Retina (tissue), 1 donor: ENCODE results near the gene JUND.

ENCODE experiments used
- DNase-seq: peaks from one replicate; pipeline ENCODE4 v3.0.0-alpha.2; 2016

Gene JUND

DNA sequence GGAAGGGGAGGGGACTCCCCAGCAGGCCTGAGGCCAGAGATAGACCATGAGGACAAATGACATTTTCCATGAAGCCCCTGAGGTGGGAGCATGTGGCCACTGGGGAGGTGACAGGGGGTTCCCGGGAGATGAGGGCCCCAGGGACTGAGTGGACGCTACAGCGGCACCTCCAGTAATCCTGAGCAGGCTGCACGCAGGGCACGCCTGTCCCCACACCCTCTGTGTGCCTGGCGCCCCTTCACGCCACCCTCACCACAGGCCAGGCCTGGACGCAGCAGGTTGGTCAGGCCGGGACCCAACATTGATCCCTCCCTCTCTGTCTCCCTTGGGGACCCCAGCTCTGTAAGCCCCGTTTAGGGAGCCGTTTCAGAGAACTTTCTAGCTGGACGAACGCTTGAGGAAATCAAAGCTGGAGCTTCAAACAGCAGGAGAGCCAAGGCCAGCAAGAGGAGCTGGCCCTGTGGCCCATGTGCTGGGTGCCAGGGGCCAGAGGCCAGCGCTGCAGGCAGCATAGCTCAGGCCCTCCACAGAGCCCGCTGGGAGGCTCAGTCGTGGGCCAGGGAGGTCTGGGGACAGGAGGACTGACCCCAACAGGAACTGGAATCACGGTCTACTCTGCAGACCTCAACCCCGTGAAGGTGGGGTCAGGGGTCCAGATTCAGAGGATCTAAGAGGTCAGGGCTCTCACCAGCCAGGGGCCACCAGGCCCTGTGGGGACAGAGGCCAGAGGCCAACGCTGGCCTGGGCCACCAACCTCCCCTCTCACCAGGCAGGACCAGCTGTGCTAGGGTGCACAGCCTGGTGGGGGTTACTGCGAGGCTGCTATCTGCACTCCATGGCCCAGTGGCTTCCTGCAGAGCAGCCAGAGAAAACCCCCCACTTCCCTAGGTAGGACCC lies 26.9 kb upstream of the JUND start:
- DNase-seq, result no peak

GRCh38 chr19:18307271-18307681 lies 25.9 kb upstream of the JUND start:
- no peak for DNase-seq

GRCh38 chr19:18306888-18307260 lies 25.5 kb upstream of the JUND start:
- no peak for DNase-seq

DNA sequence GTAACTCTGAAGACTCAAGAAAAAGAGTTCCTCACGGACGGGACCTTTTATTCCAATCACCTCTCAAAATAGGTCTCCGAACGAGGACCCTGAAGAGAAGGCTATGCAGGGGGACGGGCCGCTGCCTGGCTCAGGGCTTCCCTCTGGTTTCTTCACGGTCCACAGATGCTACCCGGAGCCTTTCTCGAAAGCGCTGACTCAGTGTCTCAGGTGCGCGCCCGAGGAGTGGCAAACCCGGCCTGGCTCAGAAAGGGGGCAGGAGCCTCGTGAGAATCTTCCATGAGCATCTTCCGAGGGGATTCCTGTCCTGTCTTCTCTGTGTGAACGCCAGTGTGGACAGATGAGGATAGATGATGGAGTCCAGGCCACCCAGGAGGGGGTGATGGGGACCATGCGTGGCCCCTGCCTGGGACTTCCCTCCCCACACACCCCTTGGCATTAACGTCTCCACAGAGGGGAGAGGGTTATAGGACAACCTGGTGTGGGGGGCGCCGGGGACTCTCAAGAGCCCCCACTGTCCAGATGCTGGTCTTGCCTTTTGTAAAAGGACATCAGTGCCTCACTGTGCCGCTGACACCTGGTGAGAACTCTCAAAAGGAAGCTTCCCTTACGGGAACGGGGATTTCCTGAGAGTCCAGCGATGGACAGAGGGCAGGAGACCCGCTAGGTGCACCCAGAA lies 24.9 kb upstream of the JUND start:
- no peak for DNase-seq

GRCh38 chr19:18304458-18305310 lies 23.3 kb upstream of the JUND start:
- DNase-seq, result peak; percentile 82

DNA sequence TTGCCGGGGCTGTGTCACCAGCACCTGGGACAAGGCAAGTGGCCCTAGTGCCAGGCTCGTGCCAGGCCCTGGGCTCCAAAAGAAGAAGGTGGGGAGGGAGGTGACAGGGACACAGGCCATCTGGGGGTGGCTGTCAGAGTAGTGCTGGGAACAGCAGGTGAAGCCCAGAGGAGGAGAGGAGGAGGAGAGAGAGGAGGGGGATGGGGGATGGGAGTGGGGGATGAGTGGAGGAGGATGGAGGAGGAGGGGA lies 22.7 kb upstream of the JUND start:
- DNase-seq, result peak; percentile 58

GRCh38 chr19:18301718-18302111 lies 20.3 kb upstream of the JUND start:
- DNase-seq, result no peak

DNA sequence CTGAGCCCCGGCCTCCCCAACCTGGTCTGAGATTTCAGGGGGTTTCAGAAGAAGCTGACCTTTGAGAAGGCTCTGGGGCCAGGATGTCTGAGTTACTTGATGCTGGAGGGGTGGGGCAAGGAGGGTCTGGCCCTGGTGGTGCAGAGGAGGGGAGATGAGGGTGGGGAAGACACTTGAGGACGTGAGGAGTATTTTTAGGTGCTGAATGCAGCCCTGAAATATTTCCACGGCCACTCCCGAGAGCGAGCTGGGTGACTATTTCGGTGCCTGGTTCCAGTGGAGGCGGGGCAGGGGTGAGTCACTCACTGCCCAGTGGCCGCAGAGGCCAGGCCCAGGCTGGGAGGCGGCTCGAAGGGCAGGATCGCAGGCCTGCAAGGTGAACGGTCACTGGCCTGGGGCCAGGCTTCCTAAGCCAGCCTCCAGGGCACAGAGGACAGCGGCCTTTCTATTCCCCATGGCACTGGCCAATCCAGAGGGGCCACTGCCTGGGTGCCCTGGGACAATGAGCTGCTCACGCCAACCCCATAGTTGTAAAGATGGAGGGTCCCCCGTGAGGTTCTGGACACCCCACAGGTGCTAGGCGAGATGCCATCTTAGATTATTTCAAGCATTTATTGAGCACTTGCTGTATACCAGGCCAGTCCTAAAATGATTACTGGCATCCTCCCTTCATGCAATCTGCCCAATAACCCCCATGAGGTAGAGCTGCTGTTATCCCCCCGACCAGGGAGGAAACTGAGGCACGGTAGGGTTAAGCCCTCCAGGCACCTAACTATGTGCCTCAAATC lies 19.7 kb upstream of the JUND start:
- no peak for DNase-seq

DNA sequence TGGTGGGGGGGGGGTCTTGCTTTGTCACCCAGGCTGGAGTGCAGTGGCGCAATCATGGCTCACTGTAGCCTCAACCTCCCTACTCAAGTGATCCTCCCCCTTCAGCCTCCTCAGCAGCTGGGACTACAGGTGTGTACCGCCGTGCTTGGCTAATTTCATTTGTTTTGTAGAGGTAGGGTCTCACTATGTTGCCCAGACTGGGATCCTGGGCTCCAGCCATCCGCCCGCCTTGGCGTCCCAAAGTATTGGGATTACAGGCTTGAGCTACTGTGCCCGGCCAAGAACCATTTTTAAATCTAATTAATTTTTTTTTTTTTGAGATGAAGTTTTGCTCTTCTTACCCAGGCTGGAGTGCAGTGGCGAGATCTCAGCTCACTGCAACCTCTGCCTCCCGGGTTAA lies 18.2 kb upstream of the JUND start:
- DNase-seq, result no peak

DNA sequence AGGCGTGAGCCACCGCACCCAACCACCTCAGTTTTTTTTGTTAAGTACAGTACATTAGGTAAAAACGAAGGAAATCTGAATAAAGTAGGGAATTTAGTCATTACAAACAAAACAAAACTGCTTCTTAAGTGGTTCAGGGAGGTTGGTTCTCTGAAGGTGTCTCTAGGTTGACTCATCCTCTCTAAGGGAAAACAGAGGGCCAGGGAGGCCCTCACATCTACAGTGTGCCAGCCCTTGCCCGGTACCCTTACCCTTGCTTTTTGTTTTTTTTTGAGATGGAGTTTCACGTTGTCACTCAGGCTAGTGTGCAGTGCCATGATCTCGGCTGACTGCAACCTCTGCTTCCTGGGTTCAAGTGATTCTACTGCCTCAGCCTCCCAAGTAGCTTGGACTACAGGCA lies 17.2 kb upstream of the JUND start:
- no peak for DNase-seq

- no peak for DNase-seq
Observed at GRCh38 chr19:18297308-18297707, 15.9 kb upstream of the JUND start.

- no peak for DNase-seq
Observed at GRCh38 chr19:18295034-18295451, 13.6 kb upstream of the JUND start.

DNA sequence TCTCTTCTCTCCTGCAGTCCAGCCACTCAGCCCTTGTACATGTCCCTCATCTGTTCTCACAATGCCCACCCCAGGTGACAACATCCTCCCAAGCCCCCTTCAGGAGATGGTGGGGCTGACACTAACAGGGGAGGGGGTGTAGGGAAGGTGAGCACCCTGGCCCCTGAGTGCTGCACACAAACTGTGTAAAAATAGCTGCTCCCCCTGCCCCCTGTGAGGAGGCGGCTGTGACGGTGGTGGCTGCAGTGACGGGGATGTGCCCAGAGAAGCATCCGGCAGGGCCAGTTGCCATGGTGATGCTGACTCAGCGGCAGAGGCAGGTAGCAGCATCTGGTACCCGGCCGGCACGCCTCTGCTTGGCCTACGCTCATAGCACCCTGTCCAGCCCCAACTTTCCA lies 13.0 kb upstream of the JUND start:
- DNase-seq, result peak; percentile 64

- DNase-seq, result no peak
Observed at GRCh38 chr19:18293642-18294466, 12.4 kb upstream of the JUND start.

GRCh38 chr19:18292810-18293641 lies 11.6 kb upstream of the JUND start:
- DNase-seq, result peak; percentile 69

DNA sequence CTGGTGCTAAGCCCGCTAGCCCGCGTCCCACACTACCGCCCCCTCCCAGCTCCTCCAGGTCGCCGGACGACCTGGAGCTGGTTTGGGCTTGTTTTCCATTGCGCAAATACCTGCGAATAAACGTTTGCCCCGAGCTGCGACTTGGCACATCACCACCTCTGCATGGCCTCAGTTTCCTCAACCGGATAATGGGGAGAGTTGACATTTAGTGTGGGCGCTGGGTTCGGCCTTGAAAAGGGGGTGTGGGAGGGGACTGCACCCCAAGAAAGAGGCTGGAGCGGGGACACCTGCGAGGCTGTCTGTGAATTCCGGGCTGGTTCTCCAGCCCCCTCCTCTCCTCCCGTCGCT lies 11.0 kb upstream of the JUND start:
- DNase-seq, result no peak

DNA sequence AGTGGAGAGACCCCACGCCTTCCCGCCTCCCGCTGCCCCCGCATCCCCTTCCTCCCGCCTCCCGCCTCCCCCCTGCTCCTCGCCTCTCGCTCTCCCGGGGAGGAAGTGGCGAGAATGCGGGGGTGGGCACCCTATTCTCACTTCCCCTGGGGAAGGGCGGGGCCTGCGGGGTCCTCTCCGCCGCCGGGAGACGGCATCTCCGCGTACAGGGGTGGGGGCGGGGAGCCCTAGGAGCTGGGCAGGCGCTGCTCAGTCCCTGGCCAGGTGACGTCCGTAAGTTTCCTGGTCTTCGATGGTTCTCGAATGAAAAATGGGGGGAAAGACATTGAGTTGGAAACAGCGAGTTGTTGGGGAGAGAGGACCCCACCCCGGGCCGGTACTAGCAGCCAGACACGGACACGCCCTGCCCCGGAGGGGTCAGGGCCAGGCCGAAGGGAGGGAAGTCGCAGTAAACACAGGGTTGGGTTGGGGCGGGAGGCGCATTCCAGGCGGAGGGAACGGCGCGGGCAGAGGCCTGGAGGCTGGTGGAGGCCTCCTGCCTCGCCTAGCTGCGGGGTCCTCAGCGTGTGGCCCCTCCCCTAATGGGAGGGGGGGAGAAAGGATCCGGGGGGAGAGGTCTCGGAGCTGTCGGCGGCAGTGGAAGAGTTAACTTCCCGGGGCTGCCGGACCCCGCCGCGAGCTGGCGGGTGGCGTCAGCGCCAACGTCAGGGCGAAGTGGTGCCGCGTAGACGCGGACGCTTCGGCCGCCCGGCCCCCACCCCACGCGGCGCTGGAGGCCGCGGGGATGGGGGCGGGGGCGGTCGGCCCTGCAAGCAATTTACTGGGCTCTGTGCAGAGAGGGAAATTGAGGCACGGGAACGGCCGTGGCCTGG lies 10.4 kb upstream of the JUND start:
- DNase-seq, result peak; percentile 93

GRCh38 chr19:18291019-18291524 lies 9.7 kb upstream of the JUND start:
- no peak for DNase-seq

DNA sequence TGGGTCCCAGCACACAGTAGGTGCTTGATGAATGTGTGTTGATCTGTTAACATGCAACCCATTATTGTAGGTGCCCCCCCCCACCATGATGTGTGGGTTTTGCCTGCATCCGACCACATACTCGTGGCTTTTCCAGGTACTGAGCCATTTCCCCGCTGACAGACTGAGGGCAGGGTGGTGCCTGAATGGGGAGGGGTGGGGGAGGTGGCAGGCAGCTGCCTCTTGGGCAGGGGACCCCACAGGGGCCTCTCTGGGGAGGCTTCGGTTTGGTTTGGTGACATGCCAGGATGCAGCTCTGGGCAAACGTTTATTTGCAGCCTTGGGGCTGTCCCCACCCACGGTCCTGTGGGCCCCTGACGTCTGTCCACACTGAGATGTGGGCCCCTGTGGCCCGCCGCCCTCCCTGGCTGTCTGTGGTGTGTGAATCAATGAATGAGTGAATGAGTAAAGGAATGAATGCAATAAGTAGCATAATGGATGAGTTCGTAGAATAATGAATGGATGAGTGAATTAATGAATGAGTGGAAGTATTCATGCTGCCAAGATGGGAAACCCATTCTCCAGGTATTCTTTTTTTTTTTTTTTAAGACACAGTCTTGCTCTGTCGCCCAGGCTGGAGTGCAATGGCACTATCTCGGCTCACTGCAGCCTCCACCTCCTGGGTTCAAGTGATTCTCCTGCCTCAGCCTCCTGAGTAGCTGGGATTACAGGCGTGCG lies 9.0 kb upstream of the JUND start:
- DNase-seq, result no peak
